T-helper 1 cell treated with Interleukin-12 subunit alpha and Interleukin-12 subunit beta and Interleukin-4 antibody, amounts not matched to agents 30 ng/mL and 1 ng/mL, for 36 hours (primary cell): ENCODE data around the gene PLCG2. TPM values are rescaled to one million over a fixed set of nuclear protein-coding genes. Genes with fewer than 3 reads are reported as not detected.
"Not testable (repeated sequence)": the region's sequence is repeated elsewhere in the genome, so short reads cannot be mapped to it uniquely, and the experiment has no call there.

Source experiments
- intact Hi-C: fragments of 100-400 bp; cut with micrococcal nuclease; formaldehyde crosslinking; loops from one replicate; pipeline ENCODE4 v1.15.1; 2024
- total RNA-seq: library from RNA; stranded (reverse); gene quantifications from 2 replicates; pipeline ENCODE4 v1.2.3, GENCODE V29; 2022

The PLCG2 gene
- total RNA-seq, 1 donor from 2014 or later = 13.3 TPM

- intact Hi-C loops = no loop called here
Observed at GRCh38 chr16:81786321-81786720, 7.2 kb downstream of the PLCG2 start.

DNA sequence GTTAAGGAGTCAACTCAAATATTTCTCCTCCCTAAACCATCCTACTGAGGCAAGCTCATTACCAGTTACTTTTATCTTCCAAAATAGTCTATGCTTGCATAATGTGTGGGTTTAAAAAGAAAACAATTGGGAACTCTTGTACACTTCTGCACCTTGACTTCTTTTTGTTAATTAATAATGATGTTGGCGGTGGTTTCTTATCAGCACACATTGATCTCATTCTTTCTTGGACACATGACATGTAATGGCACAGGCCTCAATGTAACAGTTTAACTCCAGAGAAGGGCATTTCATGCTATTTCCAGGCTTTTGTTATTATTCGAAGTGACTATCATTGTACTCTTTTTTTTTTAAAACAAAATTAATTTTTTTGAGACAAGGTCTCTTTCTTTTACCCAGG, 7.8 kb downstream of the PLCG2 start:
- intact Hi-C loops = no loop called here

DNA sequence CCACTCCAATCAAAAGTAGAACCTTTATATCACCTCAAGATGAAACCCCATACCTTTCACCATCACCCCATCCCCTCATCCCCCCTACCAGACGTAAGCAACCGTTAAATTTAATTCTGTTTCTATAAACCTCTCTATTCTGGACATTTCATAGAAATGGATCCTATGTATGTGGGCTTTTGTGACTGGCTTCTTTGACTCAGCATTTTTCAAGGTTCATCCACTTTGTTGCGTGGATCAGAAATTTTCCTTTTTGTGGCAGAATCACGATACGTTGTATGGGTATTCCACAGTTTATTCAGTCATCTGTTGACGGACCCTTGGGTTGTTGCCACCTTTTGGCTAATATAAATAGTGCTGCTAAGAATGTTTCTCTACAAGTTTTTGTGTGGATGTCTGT, 8.6 kb downstream of the PLCG2 start:
- intact Hi-C loops = no loop called here

- intact Hi-C loops = no loop called here
Observed at GRCh38 chr16:81790277-81790676, 11.2 kb downstream of the PLCG2 start.

- intact Hi-C loops = no loop called here
Observed at GRCh38 chr16:81790830-81791435, 11.8 kb downstream of the PLCG2 start.

DNA sequence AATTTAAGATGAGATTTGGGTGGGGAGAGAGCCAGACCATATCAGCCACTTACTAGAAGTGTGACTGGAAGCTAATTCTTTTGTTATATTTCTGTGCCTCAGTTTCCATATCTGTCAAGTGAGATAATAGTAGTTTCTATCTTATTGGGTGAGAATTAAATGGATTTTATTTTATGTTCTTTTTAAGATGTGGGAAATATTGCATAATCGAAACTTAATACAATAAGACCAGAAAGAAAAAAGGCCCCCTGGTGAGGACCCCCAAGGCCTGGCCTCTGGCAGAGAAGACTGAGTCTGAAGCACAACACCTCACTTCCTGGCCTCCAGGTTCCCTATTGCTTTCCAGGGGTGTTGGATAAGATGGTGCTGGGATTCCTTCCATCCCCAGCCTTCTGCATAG, 13.7 kb downstream of the PLCG2 start:
- intact Hi-C loops = no loop called here

DNA sequence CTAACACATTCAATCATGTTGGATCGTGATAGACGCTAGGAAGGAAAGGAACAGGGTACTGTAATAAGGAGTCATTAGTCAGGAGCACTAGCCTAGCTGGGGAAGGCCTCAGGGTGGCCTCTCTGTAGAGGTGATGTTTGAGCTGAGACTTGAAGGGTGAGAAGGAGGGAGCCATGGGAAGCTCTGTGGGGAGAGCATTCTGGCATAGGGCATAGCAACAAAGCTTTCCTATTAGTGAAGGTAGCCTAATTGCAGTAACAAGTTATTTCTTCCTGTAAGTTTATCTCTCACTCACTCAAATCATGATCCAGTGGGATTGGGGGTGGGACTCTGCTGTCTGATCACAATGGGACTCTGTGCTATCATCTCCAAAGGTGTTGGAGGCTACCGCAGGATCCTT, 16.1 kb downstream of the PLCG2 start:
- intact Hi-C loops = loop anchor here (5.0 kb wide), 1 partner anchor 37 kb away; no protein-coding TSS in a partner anchor

DNA sequence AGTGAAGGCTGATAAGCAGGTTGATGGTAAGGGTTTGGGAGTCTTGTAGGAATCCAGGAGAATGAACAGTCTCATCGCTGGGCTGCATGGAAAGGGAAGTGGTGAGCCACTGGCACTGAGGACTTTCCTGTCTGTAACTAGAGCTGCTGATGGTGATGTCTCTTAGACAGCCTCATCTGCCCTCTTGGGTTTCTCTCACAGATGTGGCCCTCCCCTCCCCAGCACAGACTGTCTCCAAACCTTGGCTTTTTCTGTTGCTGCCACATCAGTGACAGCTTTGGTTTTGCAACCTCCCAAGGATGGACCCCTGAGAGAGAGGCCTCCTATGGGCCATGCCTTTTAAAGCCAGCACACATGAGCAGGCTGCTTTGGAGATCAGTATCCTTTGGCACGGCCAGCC, 16.9 kb downstream of the PLCG2 start:
- intact Hi-C loops = loop anchor here (5.0 kb wide), 1 partner anchor 36 kb away; no protein-coding TSS in a partner anchor

GRCh38 chr16:81796583-81797346, 17.7 kb downstream of the PLCG2 start:
- intact Hi-C loops = loop anchor here (5.0 kb wide), 1 partner anchor 36 kb away; no protein-coding TSS in a partner anchor

GRCh38 chr16:81797443-81797842, 18.4 kb downstream of the PLCG2 start:
- intact Hi-C loops = loop anchor here (5.0 kb wide), 1 partner anchor 35 kb away; no protein-coding TSS in a partner anchor

DNA sequence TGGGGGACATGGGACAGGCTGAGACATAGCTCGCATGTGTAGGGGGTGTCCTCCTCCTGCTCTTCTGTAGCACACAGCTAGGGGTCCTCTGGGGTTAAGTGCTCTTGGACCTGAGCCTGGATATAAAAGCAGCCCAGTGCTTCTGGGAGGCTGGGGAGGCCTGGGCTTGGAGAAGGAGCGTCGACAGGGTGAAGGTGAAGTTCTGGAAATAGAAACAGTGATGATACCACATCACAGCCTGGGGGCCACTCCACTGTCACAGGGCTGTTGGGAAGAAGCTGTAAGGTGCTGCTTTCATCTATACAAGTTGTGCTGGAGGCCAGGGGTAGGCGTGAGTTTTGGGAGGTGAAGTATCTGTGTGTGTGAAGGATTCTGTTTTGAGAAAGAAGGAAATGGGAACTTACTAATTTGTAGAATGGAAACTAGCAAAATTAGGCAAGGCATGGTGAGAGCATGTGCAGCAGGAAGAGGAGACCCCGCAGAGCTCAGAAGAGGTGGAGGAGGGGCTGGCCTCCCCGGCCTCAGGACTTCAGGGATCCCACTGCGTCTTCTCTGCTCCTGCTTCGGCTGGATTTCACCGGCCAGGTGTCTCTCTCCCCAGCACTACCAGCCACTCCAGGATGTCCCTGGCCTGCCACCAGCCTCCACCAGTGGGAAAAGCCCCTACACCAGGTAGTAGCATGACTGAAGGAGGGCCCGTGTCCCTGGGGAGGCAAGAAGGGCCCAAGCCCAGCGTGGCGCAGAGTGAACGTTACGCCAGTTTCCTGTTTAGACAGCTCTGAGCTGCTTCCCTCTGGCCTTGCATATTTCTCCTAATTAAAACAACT, 19.4 kb downstream of the PLCG2 start:
- intact Hi-C loops = loop anchor here (1.0 to 5.0 kb wide), 3 partner anchors 20 to 76 kb away; partner anchors contain the start of gene PLCG2

DNA sequence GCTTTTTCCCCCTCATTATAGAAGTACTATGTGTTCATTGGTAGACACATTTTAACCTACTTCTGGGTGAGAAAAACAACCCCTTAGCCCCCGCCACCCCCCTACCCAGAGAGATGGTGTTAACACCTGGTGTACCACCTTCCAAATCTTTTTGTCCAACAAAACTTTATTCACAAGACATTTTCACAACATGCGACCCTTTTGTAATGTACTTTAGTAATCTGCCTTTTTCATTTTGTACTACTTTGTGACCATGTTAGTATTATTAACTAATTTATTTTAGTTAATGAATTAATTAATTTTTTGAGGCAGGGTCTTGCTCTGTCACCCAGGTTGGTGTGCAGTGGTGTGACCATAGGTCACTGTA, 20.0 kb downstream of the PLCG2 start:
- intact Hi-C loops = loop anchor here (2.0 to 5.0 kb wide), 2 partner anchors 20 to 33 kb away; partner anchors contain the start of gene PLCG2

DNA sequence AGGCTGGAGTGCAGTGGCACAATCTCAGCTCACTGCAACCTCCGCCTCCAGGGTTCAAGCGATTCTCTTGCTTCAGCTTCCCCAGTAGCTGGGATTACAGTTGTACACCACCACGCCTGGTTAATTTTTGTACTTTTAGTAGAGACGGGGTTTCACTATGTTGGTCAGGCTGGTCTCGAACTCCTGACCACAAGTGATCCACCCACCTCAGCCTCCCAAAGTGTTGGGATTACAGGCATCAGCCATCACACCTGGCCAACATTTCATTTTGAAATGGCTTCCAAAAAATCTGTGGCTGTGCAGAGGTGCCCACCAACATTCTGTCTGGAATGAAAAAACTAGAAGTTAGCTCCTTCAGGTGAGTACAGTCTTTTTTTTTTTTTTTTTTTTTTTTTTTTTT, 22.6 kb downstream of the PLCG2 start:
- intact Hi-C loops = not testable (repeated sequence)

DNA sequence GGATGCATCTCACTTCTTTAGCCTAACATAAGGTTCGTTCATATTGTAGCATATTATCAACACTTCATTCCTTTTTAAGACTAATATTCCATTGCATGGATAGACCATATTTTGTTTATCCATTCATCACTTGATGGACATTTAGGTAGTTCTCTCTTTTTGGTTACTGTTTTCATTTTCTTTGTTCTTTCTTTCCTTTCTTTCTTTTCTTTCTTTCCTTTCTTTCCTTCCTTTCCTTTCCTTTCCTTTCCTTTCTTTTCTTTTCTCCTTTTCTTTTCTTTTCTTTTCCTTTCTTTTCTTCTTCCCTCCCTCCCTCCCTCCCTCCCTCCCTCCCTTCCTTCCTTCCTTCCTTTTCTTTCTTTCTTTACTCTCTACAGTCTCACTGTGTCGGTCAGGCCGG, 24.2 kb downstream of the PLCG2 start:
- intact Hi-C loops = no loop called here

DNA sequence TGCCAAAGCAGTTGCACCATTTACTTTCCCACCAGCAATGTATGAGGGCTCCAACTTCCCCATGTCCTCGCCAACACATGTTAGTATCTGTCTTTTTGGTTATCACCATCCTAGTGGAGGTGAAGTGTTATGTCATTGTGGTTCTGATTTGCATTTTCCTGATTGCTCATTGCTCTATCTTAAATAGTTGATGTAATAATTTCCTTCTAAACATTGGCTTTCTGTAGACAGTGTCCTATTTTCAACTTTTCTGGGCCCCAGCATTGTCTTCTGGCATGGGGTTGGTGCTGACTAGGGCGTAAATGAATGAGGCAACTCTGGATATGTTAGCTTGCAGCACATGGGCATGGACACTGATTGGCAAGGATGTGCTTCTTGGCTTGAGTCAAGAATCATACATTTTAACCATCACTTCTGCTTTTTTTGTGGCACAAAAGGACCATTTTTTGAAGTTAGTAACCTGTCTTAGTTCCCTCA, 25.1 kb downstream of the PLCG2 start:
- intact Hi-C loops = no loop called here

GRCh38 chr16:81806696-81807095, 27.6 kb downstream of the PLCG2 start:
- intact Hi-C loops = no loop called here

DNA sequence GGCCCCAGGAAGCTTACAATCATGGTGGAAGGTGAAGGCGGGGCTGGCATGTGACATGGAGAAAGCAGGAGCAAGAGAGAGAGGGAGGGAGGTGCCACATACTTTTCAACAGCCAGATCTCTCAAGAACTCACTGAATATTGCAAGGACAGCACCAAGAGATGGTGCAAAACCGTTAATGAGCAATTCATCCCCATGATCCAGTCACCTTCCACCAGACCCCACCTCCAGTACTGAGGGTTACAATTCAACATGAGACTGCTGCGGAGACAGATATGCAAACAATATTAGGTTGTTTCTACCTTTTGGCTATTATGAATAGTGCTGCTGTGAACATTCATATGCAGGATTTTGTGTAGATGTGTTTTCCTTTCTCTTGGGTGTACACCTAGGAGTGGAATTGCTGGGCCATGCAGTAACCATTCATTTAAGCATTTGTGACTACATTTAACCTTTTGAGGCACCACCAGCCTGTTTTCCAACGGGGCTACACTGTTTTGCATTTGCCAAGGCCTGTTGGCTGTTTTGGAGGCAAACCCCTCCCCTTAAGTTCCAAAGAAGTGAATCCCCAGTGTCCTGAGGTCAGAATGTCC, 28.8 kb downstream of the PLCG2 start:
- intact Hi-C loops = no loop called here

DNA sequence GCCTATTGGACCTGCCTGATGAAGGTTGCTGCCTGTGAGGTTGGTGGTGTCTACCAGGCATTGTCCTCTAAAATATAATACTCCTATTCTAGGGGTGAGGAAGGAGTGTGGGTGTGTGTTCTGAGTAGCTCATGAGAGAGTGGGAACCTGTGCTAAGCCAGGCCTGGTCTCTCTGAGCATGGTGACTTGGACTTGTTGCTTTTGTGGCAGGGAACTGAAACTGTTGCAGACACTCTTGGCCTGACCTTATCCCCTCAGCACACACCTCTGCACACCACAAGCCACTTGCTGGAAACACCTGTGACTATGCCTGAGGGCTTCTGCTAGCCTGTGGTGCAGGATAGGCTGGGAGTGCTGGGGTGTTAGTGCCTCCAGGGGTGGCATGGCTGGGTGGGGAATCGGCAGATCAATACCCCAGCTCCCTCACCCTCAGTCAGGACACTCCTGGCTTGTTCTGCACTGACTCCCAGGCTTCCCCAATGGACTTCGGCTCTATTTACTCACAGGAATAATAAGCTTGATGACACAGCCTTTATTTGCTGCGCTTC, 29.9 kb downstream of the PLCG2 start:
- intact Hi-C loops = no loop called here

DNA sequence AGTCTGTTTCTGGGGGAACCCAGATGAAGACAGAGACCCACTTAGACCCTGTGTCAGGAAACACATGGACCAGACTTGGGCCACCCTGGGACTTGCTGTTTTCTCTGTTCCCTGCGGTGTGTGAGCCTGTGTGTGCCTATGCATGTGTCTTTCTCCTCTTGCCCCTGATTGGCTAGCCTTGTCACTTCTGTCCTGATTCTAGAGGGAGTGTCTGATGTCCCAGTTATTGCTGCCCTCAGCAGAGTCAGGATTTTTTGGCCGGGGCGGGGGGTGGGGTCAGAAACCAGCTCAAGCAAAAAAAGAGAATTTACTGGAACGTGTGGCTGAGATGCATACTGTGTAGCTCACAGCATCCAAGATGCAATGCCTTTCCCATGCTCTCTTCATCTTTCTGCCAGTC, 30.5 kb downstream of the PLCG2 start:
- intact Hi-C loops = no loop called here

DNA sequence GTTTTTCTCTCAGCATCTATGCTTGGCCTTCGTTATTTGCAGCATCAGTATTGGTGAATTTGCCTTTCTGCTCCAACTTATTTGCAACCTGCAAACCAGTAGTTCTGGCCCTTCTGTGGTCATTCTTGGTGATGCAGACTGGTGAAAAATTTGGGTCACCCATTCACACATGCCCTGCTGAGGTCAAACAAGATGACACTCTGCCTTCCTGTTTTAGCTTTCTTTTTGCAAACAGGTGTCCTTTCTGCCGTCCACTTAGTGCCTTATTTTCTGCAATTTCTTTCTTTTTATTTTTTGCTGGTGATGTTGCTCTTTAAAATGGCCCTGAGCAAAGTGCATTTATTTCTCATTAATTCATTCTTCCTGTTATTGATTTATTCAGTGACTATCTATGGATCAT, 31.3 kb downstream of the PLCG2 start:
- intact Hi-C loops = loop anchor here (5.0 kb wide), 1 partner anchor 62 kb away; no protein-coding TSS in a partner anchor
